ENCODE measurements around the gene CRMP1. TPM values are rescaled to one million over a fixed set of nuclear protein-coding genes. Genes with fewer than 3 reads are reported as not detected.

Gene CRMP1
- total RNA-seq, 1 donor = not detected

DNA sequence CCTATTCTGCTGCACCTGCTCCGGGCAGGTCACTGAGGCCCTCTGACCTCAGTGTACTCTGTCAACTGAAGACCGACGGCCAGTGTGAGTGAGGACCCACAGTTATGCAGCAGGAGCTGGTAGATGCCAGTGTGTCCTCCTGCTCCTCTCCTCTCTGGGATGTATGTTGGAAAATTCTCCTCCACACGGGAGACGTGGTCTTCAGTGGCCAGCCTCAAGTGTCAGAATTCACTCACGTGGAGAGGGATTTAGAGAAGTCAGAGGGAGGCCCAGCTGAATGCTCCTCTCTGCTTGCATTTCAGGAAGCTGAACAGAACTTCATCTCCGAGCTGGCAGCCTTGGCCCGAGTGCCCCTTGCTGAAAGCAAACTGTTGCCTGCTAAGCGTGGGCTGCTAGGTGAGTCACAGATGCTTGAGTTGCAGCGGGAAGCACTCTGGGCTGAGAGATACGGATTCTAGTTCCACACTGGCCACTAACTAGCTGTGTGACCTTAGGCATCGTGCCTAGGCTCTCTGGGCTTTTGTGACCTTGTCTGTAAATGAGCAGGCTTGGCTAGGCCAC is 83.6 kb downstream of the CRMP1 start:
- TF ChIP-seq, protein P1, sequence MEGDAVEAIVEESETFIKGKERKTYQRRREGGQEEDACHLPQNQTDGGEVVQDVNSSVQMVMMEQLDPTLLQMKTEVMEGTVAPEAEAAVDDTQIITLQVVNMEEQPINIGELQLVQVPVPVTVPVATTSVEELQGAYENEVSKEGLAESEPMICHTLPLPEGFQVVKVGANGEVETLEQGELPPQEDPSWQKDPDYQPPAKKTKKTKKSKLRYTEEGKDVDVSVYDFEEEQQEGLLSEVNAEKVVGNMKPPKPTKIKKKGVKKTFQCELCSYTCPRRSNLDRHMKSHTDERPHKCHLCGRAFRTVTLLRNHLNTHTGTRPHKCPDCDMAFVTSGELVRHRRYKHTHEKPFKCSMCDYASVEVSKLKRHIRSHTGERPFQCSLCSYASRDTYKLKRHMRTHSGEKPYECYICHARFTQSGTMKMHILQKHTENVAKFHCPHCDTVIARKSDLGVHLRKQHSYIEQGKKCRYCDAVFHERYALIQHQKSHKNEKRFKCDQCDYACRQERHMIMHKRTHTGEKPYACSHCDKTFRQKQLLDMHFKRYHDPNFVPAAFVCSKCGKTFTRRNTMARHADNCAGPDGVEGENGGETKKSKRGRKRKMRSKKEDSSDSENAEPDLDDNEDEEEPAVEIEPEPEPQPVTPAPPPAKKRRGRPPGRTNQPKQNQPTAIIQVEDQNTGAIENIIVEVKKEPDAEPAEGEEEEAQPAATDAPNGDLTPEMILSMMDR (IDR thresholded peaks at IDR 0.05; ENCODE audit: insufficient read depth, low read length) = no peak
- DNase-seq (ENCODE audit: low read depth) = no peak
- no peak overlapping the region for H3K4me3 ChIP-seq (ENCODE audit: low read depth, low read length)

DNA sequence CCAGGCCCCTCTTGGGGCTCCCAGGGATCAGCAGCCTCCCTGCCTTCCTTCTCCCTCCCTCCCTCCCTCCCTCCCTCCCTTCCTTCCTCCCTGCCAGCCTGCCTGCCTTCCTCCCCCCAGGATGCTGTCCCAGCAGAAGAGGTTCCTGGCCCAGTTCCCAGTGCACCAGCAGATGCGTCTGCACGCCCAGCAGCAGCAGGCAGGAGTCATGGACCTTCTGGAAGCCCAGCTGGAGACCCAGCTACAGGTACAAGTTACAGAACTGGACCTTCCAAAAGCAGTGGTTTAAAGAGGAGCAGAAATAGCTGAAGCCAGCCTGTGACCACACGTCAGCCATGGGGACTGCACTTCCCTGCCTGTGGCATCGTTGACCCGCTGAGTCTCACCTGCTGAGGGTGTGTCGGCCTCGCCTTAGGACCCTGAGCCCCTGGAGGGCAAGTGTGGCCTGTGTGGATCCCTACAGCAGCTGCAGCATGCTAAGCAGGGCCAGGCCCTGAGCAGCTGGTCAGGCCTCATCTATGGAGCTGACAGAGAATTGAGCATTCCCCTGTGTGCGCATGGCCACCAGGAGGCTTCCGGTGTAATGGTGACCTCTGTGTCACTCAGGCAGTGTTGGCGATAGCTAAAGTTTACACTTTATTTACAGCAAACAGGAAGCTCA is 84.7 kb downstream of the CRMP1 start:
- DNase-seq (ENCODE audit: low read depth) = no peak
- H3K4me3 ChIP-seq (ENCODE audit: low read depth, low read length) = no peak overlapping the region
- TF ChIP-seq, protein P1 (IDR thresholded peaks at IDR 0.05; ENCODE audit: insufficient read depth, low read length) = no peak

DNA sequence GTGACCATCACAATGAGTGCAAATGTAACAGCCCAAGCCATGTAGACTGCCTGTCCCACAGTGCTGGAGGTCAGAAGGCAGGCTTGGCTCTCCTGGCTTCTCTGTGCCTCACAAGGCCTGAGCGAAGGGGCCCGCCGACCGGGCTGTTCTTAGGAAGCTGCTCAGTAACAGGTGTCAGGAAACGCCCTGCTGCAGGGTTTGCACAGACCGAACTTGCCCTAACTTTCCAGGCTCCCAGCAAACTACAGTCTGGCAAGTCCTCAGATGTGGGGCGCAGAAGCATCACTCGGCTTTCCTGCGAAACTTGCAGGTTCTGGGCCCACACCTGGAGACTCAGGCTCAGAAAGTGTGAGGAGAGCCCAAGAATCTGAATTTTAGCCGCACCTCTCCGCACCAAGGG is 87.6 kb downstream of the CRMP1 start:
- no peak overlapping the region for H3K4me3 ChIP-seq (ENCODE audit: low read depth, low read length)
- TF ChIP-seq, protein P1 (IDR thresholded peaks at IDR 0.05; ENCODE audit: insufficient read depth, low read length) = no peak
- no peak for DNase-seq (ENCODE audit: low read depth)

DNA sequence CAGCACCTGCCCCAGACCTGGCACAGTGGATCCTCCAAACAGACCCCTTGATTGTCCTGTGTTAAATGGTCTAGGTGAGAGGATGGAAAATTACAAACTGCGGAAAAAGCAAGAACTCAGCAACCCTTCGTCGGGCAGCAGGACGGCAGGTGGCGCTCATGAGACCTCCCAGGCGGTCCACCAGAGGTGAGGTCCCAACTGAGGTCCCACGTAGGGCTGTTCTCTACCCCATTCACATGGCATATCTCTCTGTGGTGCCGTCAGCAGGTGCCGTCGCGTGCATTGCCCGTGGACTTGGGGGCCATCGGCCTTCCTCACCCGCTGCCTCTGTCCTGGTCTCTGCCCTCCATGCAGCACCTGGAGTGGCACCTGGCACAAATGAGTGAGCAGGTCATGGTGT is 88.2 kb downstream of the CRMP1 start:
- no peak for DNase-seq (ENCODE audit: low read depth)
- H3K4me3 ChIP-seq (ENCODE audit: low read depth, low read length) = no peak overlapping the region
- TF ChIP-seq, protein P1 (IDR thresholded peaks at IDR 0.05; ENCODE audit: insufficient read depth, low read length) = no peak

DNA sequence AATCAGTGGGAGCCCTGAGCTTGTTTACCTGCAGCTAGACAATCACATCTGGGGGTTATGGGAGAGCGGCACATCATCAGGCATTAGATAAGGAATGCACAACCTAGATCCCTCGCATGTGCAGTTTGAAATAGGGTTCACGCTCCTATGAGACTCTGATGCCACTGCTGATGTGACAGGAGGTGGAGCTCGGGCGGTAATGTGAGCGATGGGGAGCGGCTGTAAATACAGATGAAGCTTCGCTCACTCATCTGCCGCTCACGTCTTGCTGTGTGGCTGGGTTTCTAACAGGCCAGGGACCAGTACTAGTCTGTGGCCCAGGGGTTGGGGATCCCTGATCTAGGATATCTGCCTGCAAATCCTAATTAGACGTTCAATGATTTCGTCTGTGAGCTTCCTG is 90.3 kb downstream of the CRMP1 start:
- TF ChIP-seq, protein P1 (IDR thresholded peaks at IDR 0.05; ENCODE audit: insufficient read depth, low read length) = no peak
- DNase-seq (ENCODE audit: low read depth) = no peak
- no peak overlapping the region for H3K4me3 ChIP-seq (ENCODE audit: low read depth, low read length)

DNA sequence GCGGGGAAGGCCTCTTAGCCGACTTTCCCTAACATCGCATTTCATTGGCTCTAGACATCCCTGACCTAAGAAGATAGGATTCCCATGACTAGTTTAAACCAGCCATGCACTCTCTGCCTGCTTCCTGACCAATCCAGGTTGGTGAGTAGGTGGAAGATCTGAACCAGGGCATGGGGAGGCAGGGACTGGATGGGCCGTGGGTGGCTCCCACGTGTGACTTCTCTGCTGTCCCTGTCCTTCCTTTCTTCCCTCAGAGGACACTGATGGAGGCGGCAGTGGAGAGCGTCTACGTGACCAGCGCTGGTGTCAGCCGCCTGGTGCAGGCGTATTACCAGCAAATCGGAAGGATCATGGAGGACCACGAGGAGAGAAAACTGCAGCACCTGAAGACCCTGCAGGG is 91.2 kb downstream of the CRMP1 start:
- DNase-seq (ENCODE audit: low read depth) = no peak
- TF ChIP-seq, protein P1 (IDR thresholded peaks at IDR 0.05; ENCODE audit: insufficient read depth, low read length) = no peak
- no peak overlapping the region for H3K4me3 ChIP-seq (ENCODE audit: low read depth, low read length)

DNA sequence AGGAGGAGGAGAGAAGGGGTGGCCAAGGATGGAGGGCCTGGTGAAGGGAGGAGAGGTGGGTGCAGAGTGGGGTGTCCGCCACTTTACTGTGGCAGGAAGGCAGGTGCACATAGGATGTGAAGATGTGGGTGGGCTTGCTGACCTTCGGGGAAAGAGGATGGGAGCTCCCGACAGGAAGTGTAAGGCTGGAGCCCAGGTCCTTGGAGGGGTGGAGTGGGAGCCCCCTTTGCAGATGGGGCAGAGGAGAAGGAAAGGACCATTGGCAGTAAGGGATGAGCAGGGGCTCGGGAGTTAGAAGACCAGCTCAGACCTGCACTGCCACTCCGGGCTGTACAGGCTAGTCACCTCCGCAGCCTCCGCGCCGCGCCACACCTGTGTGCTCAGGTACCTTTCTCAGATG is 92.4 kb downstream of the CRMP1 start:
- TF ChIP-seq, protein P1 (IDR thresholded peaks at IDR 0.05; ENCODE audit: insufficient read depth, low read length) = no peak
- no peak overlapping the region for H3K4me3 ChIP-seq (ENCODE audit: low read depth, low read length)
- DNase-seq (ENCODE audit: low read depth) = no peak
